GM12801 (cell line): ENCODE measurements around the gene TIMP3.

Experiments used
- TF ChIP-seq, protein P1 (sequence below): IDR thresholded peaks from one replicate; pipeline ENCODE4 v1.5.1; 2011; ENCODE audit warnings: control low read depth; ENCODE audit not compliant: insufficient read length; ENCODE audit errors: extremely low read depth

TIMP3 gene

GRCh38 chr22:32801537-32802236 is at the start of gene TIMP3:
TIMP3 (plus strand) TSS chr22:32801705; CDS start chr22:32802002, 297 bp downstream.
- TF ChIP-seq, protein P1, sequence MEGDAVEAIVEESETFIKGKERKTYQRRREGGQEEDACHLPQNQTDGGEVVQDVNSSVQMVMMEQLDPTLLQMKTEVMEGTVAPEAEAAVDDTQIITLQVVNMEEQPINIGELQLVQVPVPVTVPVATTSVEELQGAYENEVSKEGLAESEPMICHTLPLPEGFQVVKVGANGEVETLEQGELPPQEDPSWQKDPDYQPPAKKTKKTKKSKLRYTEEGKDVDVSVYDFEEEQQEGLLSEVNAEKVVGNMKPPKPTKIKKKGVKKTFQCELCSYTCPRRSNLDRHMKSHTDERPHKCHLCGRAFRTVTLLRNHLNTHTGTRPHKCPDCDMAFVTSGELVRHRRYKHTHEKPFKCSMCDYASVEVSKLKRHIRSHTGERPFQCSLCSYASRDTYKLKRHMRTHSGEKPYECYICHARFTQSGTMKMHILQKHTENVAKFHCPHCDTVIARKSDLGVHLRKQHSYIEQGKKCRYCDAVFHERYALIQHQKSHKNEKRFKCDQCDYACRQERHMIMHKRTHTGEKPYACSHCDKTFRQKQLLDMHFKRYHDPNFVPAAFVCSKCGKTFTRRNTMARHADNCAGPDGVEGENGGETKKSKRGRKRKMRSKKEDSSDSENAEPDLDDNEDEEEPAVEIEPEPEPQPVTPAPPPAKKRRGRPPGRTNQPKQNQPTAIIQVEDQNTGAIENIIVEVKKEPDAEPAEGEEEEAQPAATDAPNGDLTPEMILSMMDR: no peak

- TF ChIP-seq, protein P1: no peak
These were observed 49.2 kb upstream of the TIMP3 start for GRCh38 chr22:32752326-32752725.

DNA sequence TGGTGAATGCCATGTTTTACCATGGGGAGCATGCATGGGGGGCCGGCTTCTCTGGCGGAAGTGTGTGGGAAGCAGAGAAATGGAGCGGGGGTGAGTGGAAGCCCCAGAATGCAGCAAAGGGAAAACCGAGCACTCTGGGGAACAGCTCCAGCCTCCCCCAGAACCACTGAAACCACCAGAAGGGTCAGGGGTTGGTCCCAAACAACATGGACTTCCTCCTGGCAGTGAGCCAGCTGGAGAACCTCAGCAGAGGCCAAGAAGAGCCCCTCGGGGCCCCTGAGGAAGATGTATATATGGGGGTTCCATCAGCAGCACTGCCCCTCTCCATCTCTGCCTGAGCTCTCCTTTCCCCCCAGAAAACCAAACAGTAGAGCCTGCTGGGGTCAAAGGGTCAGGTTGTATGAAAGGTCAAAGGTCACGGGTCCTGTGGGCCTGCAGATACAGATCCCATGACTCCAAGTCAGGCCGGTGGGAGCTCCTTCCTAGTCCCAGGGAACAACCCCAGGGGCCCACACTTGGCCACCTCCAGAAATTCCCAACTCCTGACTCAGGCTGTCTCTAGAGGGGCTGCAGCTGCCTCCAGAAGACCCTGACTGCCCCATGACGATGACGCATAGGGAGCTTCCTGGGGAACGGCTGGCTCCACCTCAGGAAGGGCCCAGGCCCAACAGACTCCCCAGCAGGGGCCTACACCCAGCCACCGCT is 48.5 kb upstream of the TIMP3 start:
- TF ChIP-seq, protein P1: no peak

DNA sequence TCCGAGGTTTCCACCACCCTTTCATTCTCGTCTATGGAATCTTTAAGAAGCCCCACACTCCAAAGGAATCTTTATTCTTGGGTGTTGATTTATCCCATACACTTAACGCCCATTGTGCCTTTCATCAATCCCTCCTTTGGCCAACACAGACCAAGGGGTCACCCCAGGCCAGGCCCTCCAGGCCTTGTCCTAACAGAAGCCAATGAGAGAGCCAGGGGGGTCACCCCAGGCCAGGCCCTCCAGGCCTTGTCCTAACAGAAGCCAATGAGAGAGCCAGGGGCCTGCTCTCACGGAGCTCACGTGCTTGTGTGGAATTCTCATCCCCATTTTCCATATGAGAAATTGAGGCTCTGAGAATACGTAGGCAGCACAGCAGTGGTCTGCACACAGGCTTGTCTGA is 47.9 kb upstream of the TIMP3 start:
- TF ChIP-seq, protein P1: no peak

DNA sequence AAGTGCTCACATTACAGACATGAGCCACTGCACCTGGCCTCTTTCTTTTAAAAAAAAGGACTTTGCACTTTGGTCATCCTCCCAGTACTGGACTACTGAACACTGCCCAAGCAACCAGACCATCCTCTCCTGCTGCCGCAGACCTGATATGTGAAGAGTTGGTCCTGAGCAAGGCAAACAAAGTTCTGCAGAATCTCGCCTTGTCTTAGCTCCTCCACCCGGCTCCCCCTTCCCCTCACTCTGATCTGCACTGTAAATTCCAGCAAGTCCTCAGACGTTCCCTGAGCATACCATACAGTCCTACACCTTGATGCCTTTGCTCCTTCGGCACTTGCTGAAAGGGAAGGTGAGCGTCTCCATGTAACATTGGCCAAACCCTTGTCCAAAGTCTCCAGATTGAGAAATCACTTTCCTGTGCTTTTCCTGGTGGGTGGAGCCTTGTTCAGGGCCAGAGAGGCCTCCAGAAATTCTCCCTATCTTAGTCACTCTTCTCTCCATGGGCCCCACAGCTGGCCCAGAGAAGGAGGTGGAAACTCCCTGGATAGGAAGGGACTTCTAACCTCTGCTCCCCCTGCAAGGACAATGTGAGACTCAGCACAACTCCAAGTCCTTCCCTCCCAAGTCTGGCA is 47.0 kb upstream of the TIMP3 start:
- TF ChIP-seq, protein P1: no peak

GRCh38 chr22:32758866-32759385 is 42.6 kb upstream of the TIMP3 start:
- TF ChIP-seq, protein P1: no peak

DNA sequence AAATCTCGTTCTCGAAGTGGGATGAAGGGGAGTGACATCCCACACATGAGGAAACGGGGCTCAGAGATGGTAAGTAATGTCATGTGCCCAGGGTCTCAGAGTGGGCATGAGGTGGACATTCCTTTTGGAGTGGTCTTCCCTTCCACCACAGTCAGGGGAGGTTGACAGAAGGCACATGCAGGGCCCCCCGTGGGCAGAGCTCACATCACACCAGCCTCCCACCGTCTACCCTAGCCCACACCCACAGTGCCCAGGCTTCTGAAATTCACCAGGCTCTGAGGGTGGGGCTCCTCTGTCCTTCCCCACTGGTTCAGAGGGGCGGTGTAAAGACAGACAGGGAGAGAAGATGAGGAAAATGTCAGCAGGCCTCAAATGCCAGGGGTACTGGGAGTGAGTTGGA is 41.1 kb upstream of the TIMP3 start:
- TF ChIP-seq, protein P1: no peak
